Omental fat pad (tissue), 4 donors: ENCODE measurements around the gene ETV6. TPM values are rescaled to one million over a fixed set of nuclear protein-coding genes. Genes with fewer than 3 reads are reported as not detected.

Source experiments
- ATAC-seq: fragments of 150-250 bp; one replicate; pipeline ENCODE4 v1.9.1; 2016; ENCODE audit warnings: mild to moderate bottlenecking, moderate library complexity; ENCODE audit not compliant: low FRiP score
- DNase-seq: peaks from one replicate; pipeline ENCODE4 v3.0.0-alpha.2; 2019; ENCODE audit warnings: low spot score
- total RNA-seq, 4 donors: library from RNA; depleted of rRNA; stranded (reverse); fragments of >200 nt; gene quantifications; one replicate each; pipeline ENCODE4 v1.1.0, GENCODE V29; 2016
- TF ChIP-seq, protein P1 (sequence below), 3 donors: fragments of 450-650 bp; IDR thresholded peaks; one replicate each; pipeline ENCODE4 v1.5.1; 2016 to 2017; ENCODE audit warnings: antibody characterized with exemption in 3 of 3, mild to moderate bottlenecking in 3 of 3, moderate library complexity in 2 of 3

The ETV6 gene
- total RNA-seq, 4 donors from 2014 or later, result 9.3 to 28.2 (median 17.6) TPM

DNA sequence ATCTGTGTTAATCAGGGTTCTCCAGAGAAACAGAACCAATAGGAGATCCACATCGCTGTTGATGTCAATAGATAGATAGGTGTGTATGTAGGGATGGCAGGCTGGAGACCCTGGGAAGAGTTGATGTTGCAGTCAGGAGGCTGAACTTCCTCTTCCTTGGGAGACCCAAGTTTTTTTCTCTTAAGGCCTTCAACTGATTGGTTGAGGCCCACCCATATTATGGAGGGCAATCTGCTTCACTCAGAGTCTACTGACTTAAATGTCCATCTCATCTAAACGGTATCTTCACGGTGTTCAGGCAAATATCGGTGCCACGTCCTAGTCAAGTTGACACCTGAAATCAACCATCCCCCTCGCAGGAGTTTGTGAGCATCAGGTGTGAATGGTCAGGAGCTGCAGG lies 63.0 kb downstream of the ETV6 start:
- TF ChIP-seq, protein P1, sequence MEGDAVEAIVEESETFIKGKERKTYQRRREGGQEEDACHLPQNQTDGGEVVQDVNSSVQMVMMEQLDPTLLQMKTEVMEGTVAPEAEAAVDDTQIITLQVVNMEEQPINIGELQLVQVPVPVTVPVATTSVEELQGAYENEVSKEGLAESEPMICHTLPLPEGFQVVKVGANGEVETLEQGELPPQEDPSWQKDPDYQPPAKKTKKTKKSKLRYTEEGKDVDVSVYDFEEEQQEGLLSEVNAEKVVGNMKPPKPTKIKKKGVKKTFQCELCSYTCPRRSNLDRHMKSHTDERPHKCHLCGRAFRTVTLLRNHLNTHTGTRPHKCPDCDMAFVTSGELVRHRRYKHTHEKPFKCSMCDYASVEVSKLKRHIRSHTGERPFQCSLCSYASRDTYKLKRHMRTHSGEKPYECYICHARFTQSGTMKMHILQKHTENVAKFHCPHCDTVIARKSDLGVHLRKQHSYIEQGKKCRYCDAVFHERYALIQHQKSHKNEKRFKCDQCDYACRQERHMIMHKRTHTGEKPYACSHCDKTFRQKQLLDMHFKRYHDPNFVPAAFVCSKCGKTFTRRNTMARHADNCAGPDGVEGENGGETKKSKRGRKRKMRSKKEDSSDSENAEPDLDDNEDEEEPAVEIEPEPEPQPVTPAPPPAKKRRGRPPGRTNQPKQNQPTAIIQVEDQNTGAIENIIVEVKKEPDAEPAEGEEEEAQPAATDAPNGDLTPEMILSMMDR (IDR thresholded peaks at IDR 0.05), result no peak
- DNase-seq (no peak), ATAC-seq (no peak)

DNA sequence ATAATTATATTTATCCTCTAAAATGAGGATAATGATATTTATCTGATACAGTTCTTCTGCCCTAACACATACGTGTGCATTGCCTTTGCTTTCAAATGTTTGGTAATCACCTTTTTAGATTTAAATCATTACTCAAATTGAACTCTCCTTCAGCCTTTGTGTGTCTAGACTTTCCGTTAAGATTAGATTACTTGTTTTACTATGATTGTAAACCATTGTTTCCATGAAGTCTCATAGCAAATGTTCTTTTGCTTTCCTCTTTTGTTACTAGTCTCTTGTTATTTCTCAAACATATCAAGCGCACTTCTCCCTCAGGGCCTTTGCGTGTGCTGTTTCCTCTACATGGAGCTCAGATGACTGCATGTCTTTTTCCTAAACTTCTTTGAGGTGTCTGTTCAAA lies 63.7 kb downstream of the ETV6 start:
- no peak for ATAC-seq
- DNase-seq, result no peak
- TF ChIP-seq, protein P1 (IDR thresholded peaks at IDR 0.05), result no peak

DNA sequence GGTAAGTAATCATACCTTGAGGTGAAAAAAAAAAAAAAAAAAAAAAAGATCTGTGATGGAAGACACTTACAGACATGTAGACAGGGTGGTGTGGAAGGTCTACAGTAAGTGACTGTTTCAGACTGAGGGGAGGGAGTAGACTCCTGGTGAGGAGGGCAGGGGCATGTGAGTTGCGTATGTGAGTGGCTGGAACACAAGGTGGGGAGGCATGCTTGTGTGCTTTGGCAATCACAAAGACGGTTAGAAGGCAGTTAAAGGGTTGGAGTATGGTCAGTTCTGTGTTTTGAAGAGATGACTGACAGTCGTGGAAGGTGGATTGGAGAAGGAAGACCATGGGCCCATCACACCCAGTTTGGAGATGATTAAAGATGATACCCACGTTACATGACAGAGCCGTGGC lies 65.2 kb downstream of the ETV6 start:
- TF ChIP-seq, protein P1 (IDR thresholded peaks at IDR 0.05), result no peak
- no peak for ATAC-seq
- no peak for DNase-seq

DNA sequence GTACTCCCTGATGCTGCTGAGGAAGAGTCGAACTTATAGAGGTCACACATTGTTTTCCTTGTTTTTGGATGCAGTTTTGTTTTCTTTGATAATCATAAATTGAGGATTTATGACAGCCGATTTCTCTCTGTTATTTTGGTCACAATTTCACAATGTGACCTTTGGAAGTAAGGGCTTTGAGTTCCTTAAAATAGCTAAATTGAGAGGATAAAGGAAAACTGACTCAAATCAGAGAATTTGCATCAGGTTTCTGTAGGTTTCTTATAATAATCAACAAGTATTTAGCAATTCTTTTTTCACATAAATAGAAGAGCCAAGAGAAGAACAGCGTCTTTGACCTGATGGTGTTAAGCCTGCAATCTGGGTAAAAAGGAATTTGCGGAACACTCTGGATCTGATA lies 66.1 kb downstream of the ETV6 start:
- DNase-seq, result no peak
- TF ChIP-seq, protein P1 (IDR thresholded peaks at IDR 0.05), result no peak
- no peak for ATAC-seq

DNA sequence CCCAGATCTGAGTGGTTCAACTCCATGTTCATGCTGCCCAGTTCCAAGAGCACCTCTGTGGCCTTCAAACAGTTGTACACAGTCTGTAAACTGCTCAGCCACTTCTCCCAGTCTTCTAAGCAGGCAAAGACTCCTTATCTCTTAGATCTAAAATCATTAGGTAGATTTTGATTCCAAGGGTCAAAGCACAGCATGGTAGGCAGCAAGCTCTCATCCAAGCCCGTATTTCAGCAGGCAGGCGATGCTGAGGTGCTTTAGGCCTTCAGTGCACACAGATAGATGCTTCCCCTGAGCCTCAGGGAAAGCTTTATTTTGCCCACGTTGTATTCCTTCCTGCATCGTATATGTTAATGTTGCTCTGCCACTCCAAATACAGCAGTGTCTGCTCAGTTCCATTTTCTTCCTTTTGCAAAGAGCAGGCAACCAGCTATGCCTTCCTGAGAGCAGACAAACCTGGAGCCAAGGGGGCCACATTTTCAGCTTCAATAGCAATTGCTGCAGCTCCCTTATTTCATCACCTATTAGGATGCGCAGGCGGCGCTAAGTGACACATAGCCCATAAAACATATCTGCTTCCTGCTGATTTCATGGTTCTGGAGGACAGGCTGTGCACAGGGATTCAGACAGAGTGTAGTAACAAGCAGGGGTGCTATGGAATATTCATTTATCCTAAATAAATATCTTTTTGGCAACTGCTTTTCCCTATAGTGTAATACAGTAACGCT lies 67.5 kb downstream of the ETV6 start:
- ATAC-seq (no peak), DNase-seq (no peak)
- TF ChIP-seq, protein P1 (IDR thresholded peaks at IDR 0.05), result no peak

DNA sequence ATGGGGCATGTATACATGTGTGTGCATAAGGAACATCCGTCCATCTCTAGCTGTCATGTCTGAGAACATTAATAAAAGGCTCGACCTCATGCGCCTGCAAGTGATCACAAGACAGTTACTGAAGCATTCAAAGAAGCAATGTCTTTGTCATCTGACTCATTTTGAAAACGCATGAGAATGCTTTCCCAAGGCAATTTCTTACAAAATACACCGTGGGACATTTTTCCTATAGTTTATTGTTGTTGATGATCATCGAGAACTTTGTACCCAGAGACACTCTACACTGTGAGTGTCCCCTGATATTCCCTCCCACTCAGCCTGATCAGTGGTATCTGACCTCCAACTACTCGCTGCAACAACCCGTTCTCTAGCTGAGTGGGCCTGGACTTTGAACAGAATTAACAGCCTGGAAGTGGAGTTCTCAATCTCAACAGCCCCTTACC lies 68.1 kb downstream of the ETV6 start:
- no peak for DNase-seq
- TF ChIP-seq, protein P1 (IDR thresholded peaks at IDR 0.05), result no peak
- no peak for ATAC-seq

DNA sequence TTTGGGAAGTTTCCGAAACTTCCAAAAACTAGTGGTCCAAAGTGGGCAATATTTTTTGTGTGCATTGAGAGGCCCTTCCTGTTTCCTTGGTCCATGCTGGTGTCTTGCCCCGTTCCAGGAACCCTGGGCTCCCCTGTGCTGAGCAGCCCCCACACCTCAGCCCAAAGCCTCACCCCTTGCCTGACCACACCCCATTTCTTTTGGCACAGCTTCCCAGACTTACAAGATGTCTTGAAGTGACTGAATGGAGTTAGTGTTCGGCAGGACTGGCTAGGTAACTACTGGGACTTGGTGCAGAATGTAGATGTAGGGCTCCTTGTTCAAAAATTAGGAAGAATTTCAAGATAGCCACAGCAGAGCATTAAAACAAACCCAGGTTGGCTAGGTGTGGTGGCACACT lies 68.6 kb downstream of the ETV6 start:
- DNase-seq (no peak), ATAC-seq (no peak)
- TF ChIP-seq, protein P1 (IDR thresholded peaks at IDR 0.05), result no peak
